ELR (cell line): Measurements from ENCODE around the gene EFR3B.

Experiments used
- DNase-seq: peaks from one replicate; pipeline ENCODE4 v3.0.0-alpha.2; 2015; ENCODE audit warnings: low read depth

Gene EFR3B

DNA sequence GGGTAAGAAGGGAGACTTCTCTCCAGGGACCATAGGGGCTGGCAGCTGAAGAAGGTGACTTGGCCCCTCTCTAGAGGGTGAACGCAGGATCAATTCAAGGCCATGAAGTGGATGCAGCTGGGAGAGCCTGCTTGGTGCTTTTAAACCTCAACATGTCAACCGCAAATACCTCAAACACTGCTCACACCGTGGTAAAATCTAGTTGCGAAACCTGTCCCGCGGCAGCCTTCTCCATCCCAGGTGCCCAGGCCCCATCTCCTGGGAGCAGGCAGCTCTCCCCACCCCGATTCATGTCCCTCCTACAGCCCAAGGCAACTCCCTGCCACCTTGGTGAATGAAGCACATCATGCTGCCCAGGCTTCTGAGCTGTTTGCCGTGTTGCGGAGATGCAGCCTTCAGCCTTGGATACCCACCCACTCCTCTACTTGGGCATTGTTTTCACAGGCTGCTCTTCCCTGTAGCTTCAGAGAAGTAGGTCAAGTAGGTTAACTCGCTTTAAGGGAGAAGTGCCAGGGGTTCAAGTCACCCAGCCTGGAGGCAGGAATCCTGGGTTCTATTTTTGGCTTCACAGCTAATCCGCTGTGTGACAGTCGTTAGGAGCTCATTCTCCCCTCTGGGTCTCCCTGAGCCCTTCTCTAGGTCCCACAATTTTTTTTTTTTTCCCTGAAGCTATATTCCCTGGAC, 6.2 kb upstream of the EFR3B start:
- peak; percentile 25 for DNase-seq

GRCh38 chr2:25036221-25036559, 5.7 kb upstream of the EFR3B start:
- DNase-seq: no peak

DNA sequence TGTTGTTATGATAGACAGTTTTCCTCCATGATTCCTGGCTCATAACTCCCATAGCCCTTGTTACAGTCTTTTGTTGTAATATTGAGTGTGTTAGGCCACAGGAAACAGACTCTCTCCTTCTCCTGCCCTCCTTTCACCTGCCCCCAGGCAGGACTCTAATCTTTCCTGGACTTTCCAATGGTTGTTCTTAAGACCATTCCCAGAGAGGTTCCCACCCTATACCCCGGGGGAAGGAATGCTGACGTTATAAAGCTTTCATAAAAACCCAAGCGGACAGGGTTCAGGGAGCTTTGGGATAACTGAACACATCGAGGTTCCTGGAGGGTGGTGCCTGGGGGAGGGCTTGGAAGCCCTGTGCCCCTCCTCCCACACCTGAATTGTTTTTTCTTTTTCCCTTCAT, 2.8 kb upstream of the EFR3B start:
- no peak for DNase-seq

DNA sequence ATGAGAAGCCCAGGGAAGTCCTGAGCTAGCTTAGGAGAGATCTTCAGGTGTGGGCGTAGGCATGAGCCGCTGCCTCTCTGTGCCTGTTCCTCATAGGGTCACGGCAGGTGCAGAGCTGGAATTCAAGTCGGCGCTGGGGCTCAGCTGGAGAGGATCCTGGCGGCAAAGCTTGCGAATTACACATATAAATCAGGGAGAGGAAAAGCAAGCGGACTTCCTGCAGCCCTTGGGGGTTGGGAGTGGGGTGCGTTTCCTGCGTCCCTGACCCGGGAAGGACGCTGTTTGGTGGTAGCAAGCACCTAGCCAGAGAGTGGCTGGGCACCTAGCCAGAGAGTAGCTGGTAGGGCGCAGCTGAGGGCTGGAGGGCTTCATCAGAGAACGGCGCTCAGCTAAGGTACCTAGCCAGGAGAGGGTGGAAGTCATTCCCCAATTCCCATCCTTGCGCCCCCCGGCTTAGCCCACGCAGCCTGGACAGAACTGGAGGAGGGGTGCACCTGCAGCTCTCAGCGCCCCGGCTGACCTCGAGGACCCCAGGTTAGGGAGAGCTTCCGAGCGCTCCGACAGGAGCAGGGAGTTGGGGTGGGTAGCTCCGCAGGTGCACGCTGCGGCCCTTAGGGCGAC, 459 bp upstream of the EFR3B start:
- DNase-seq: peak; percentile 79

DNA sequence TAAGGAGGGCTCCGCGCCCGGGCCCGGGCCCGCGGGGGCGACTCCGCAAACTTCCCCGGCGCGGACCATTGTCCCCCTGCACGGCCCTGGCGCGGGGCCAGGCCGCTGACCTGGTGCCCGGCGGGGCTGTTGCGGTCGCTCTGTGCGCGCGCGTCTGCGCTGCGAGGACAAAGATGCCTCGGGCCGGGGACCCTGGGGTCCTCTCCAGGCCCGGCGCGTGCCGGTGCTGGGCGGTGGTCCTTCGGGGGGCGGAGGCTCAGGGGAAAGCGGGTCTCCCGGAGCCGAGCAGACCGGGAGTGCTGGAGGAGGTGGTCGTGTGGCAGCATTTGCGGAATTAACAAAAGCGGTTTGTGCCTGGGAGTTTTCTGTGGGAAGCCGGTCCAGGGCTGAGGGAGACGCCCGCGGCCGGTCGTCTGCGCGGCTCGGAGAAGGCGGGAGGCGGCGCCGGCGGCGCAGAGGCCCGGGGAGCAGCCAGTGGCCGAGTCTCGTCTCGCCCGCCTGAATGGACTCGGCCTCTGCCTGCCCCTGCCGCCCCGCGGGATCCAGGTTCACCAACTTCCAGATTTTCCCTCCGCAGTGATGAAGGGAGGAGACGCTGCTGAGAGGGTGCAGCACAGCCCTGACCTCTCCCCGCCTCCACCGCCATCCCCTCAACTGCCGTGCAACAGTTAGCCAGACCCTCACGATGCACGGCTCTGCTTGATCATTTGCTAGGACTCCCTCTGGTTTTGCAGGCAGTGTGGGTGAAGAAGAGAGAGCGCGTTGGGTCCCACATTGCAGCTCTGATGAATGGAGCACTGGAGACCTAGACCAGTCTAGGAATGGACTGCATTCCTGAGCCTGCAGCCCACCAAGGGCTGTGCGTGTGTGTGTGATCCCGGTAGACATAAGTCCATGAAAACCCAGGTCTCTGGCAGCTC, 705 bp downstream of the EFR3B start:
- DNase-seq: peak; percentile 46

DNA sequence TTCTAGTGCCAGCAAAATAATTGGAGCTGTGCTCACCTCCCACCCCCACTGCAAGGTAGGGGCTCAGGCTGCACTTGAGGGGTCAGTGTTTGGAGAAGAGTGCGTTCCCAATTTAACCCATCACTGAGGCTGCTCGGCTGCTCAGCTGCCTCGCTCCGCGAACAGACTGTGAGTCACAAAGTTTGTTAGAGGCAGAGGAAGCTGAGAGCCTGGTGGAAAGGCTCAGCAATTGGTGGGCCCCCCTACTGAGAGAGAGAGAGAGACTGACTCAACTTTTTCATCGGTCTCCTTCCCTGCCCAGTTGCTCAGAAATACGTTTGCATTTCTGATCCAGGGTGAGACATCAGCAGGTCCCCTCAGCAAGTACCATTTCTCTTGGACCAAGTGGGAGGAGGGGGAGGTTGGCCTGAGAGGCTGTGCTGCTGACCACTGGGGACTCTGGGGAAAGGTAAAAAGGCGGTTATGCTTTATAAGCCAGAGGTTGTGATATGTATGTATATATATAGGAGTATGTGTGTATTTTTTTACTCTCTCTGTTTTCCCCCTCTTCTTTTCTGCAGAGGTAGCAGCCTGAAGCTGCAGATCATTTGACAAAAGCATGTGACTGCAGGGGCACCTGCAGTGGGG, 1.5 kb downstream of the EFR3B start:
- DNase-seq: peak; percentile 91

DNA sequence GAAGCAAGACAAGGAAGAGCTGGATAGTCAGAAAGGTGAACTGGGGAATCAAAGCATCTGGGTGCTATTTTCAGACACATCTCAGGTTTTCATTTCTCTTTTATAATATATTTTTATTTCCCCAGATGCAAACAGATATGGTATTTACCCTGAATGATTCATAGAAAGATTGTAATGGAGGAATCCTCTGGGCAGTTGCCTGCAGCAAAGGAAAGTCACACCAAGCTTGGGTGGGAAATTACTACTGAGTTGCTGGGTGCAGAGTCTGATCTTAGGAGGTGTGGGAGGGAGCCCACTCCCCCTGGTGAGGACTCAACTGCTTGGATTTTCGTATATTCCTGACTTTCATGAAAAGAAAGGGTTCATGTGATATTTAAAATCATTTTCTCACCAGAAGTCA, 2.1 kb downstream of the EFR3B start:
- DNase-seq: peak; percentile 10

DNA sequence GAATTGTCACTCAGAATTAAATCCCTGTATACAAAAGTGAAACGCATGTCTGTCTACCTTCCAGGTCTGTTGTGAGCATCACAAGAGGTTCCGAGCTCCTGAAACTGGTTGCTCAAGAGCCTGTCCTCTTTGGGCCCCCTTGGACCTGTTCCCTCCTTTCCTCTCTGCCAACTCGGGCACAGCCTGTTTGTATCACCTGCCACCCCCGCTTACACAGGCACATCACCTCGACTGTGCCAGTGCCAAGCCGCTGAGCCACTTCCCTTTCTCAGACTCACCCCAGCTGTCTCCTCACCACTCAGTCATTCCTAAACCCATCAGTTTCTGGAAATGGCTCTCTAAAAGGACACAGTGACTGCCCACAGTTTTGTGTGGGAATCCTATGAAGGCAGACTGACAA, 3.1 kb downstream of the EFR3B start:
- DNase-seq: no peak

DNA sequence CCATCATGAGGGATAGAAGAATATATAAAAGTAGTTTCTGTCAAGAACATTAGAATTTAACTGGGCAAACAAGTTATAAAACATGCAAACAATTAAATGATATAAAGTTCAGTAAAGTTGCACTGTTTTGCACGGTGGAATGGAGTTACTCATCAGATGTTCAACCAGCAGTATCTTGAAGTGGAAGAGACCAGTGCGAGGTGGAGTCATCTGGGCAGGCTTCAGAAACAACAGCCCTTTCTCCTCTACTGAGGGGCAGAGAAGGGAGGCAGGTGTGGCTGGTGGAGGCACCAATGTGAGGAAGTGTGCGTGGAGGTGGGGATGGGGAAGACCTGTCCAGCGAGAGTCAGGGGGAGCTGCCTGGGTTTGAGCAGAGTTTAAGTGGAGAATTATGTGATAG, 7.5 kb downstream of the EFR3B start:
- DNase-seq: no peak

- DNase-seq: no peak
Measured at GRCh38 chr2:25050128-25050527, 8.3 kb downstream of the EFR3B start.

GRCh38 chr2:25053041-25053440, 11.2 kb downstream of the EFR3B start:
- DNase-seq: no peak

GRCh38 chr2:25054720-25055119, 12.8 kb downstream of the EFR3B start:
- DNase-seq: no peak

DNA sequence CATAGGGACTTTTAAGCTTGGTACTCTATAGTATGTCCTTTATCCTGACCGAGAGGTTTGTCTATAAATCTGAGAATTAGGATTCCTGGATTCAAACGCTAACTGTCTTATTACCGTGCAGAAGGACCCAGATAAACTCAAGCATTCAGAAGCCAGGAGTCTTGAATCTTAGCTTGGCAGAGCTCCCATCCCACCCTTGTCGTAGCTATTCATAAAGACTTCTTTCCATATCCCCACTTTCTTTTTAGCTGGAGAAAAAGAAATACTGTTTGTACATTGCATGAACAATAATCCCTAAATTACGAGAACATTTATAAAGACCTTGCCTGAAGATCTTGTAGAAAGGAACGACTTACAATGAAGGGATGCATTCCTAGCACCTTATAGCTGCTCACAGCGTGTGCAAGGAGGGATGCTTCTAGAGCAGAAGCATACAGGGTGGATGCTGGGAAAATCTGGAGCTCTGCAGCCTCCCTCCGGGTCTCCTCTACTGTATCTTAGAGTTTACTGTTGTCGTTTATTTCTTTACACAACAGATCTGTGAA, 13.6 kb downstream of the EFR3B start:
- no peak for DNase-seq

DNA sequence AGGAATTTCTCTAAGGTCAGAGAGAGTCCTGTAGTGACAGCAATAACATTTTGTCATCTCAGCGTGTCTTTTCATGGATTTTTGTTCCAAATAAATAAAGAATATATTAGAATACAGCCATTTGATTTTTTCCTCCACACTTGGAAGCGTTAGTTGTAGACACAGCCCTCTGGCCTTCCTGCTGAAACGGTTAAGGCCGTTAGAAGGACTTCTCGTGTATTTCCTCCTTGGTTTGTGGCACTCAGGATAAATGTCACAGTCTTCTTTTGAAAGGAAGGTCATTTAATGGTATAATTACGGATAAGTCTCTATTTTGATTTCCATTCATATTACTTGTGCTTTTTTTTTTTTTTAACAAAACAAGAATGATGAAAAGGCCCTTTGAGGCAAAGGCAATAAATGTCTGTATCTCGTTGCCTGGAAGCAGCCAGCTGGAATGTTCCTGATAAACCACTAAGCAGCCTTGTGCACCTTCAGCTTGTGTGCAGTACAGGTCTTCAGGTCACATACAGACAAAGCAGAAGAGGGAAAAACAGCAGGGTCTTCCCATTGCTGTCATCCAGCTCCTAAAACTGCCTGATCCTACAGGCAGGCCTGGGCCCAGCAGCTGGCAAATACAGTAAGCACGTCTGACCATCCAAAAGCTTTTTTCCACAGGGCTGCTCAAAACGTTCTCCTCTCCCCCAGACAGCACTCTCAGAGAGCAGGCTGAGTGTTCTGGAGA, 14.4 kb downstream of the EFR3B start:
- no peak for DNase-seq

- DNase-seq: no peak
Measured at GRCh38 chr2:25062511-25062917, 20.6 kb downstream of the EFR3B start.

GRCh38 chr2:25063876-25064660, 22.2 kb downstream of the EFR3B start:
- no peak for DNase-seq

DNA sequence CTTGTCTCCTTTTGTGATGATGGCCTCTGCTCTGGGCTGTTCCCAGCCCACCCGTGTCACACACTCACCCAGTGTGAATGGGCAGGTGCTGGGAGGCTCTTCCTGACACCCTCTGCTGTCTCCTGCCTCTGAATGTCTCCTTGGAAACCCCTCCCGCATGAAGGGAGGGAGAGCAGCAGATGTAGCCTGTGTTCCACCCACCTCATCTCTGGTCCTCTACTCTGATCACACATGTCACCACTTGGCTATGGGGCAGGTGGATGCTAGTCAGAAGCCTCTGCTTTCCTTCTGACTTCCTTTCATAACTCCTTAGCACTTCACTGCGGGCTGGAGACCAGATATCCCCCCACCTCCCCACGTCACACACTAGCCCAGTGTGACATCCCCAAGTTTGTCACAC, 23.9 kb downstream of the EFR3B start:
- DNase-seq: no peak

GRCh38 chr2:25066455-25066854, 24.6 kb downstream of the EFR3B start:
- DNase-seq: no peak

- no peak for DNase-seq
Measured at GRCh38 chr2:25068217-25068616, 26.3 kb downstream of the EFR3B start.

- DNase-seq: no peak
Measured at GRCh38 chr2:25071966-25072365, 30.1 kb downstream of the EFR3B start.

DNA sequence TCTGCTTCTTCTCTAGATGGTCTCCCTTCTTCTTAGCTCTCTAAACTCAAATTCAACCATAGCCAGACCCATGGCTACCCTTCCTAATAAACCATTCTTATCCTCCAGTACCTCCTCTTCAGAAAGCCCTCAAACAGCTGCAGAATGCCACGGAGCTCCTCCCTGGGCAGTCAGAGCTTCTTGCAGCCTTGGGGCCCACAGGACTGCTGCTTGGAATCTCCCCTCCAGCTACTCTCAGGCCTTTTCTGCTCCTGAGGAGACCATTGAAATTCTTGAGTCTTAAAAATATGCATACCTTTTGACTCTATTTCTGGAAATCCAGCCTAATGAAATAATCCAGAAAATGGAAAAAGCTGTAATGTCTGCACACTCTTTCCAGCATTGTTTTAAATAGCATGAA, 30.7 kb downstream of the EFR3B start:
- DNase-seq: no peak
